ENCODE results near the gene SNAPC3. TPM values are rescaled to one million over a fixed set of nuclear protein-coding genes. Genes with fewer than 3 reads are reported as not detected.

SNAPC3 gene
- total RNA-seq, 1 donor from 2014 or later: 31.3 TPM

- Histone ChIP-seq H3K27me3 (no peaks in the 10 kb centered on the region), H3K36me3 (peaks cover 67% of the 10 kb centered on the region), H3K4me1 (no peaks in the 10 kb centered on the region), H3K9me3 (no peaks in the 10 kb centered on the region), H3K27ac (no peak overlapping the region), H3K4me3 (no peak overlapping the region)
- ATAC-seq: no peak
- intact Hi-C loops (cut with DNase I): no loop called here
- no peak for TF ChIP-seq CTCF (IDR thresholded peaks at IDR 0.05)
- DNase-seq: no peak
Observed at GRCh38 chr9:15444141-15444540, 21.5 kb downstream of the SNAPC3 start.

GRCh38 chr9:15453956-15454355 is 31.3 kb downstream of the SNAPC3 start:
- Histone ChIP-seq H3K27ac (no peak overlapping the region), H3K27me3 (no peaks in the 10 kb centered on the region), H3K4me1 (no peaks in the 10 kb centered on the region), H3K9me3 (no peaks in the 10 kb centered on the region), H3K4me3 (no peak overlapping the region), H3K36me3 (peaks cover 92% of the 10 kb centered on the region)
- ATAC-seq (no peak), DNase-seq (no peak)
- TF ChIP-seq CTCF (IDR thresholded peaks at IDR 0.05): no peak
- intact Hi-C loops (cut with DNase I): no loop called here

- H3K4me1 ChIP-seq: no peaks in the 10 kb centered on the region
- H3K4me3 ChIP-seq: no peak overlapping the region
- DNase-seq (no peak), ATAC-seq (no peak)
- peaks cover 97% of the 10 kb centered on the region for H3K36me3 ChIP-seq
- no peaks in the 10 kb centered on the region for H3K9me3 ChIP-seq
- no peak overlapping the region for H3K27ac ChIP-seq
- H3K27me3 ChIP-seq: no peaks in the 10 kb centered on the region
- TF ChIP-seq CTCF (IDR thresholded peaks at IDR 0.05): no peak
- intact Hi-C loops (cut with DNase I): no loop called here
Observed at GRCh38 chr9:15461056-15461455, 38.4 kb downstream of the SNAPC3 start.

- TF ChIP-seq CTCF (IDR thresholded peaks at IDR 0.05): no peak
- Histone ChIP-seq H3K27me3 (no peaks in the 10 kb centered on the region), H3K27ac (no peak overlapping the region), H3K36me3 (peaks cover 97% of the 10 kb centered on the region), H3K4me3 (no peak overlapping the region), H3K4me1 (no peaks in the 10 kb centered on the region), H3K9me3 (no peaks in the 10 kb centered on the region)
- ATAC-seq (no peak), DNase-seq (no peak)
- intact Hi-C loops (cut with DNase I): no loop called here
Observed at GRCh38 chr9:15461601-15462000, 38.9 kb downstream of the SNAPC3 start.

GRCh38 chr9:15468145-15468544 is 45.5 kb downstream of the SNAPC3 start:
- no peak overlapping the region for H3K4me3 ChIP-seq
- ATAC-seq: no peak
- H3K36me3 ChIP-seq: peaks cover 68% of the 10 kb centered on the region
- DNase-seq: no peak
- H3K4me1 ChIP-seq: no peaks in the 10 kb centered on the region
- TF ChIP-seq CTCF (IDR thresholded peaks at IDR 0.05): no peak
- no peaks in the 10 kb centered on the region for H3K27me3 ChIP-seq
- no peak overlapping the region for H3K27ac ChIP-seq
- no peaks in the 10 kb centered on the region for H3K9me3 ChIP-seq
- intact Hi-C loops (cut with DNase I): no loop called here

GRCh38 chr9:15469406-15469805 is 46.7 kb downstream of the SNAPC3 start:
- Histone ChIP-seq H3K36me3 (peaks cover 59% of the 10 kb centered on the region), H3K4me1 (no peaks in the 10 kb centered on the region), H3K27me3 (no peaks in the 10 kb centered on the region), H3K27ac (no peak overlapping the region), H3K9me3 (no peaks in the 10 kb centered on the region), H3K4me3 (no peak overlapping the region)
- ATAC-seq: no peak
- TF ChIP-seq CTCF (IDR thresholded peaks at IDR 0.05): no peak
- no peak for DNase-seq
- intact Hi-C loops (cut with DNase I): no loop called here

Measured in upper lobe of right lung (tissue), 1 donor.